Measurements from ENCODE around the gene LUC7L2. TPM values are rescaled to one million over a fixed set of nuclear protein-coding genes. Genes with fewer than 3 reads are reported as not detected.
"Not testable (repeated sequence)": the region's sequence is repeated elsewhere in the genome, so short reads cannot be mapped to it uniquely, and the experiment has no call there.

Gene LUC7L2
- total RNA-seq, 1 experiment from 2014 or later: 94.4 TPM

- Mint-ChIP-seq H3K36me3 (peaks cover under 1% of the 10 kb centered on the region; the same call in 1 of the 2 replicates), H3K27me3 (ENCODE audit: low read depth) (no peaks in the 10 kb centered on the region), H3K27ac (no peak overlapping the region), H3K4me3 (no peak overlapping the region), H3K4me1 (peaks cover 8% of the 10 kb centered on the region), H3K9me3 (no peaks in the 10 kb centered on the region)
- POLR2A ChIA-PET: no interaction called here
- no peak for TF ChIP-seq PRRX2 (CRISPR knock-in tag; IDR thresholded peaks at IDR 0.05)
- no peak for TF ChIP-seq CDX4 (CRISPR knock-in tag; IDR thresholded peaks at IDR 0.05; ENCODE audit: borderline replicate concordance)
- no peak for TF ChIP-seq ZNF317 (CRISPR knock-in tag; IDR thresholded peaks at IDR 0.05; ENCODE audit: borderline replicate concordance, low read depth)
- TF ChIP-seq JAZF1 (CRISPR knock-in tag; IDR thresholded peaks at IDR 0.05): no peak
- no peak for TF ChIP-seq ZSCAN18 (CRISPR knock-in tag; IDR thresholded peaks at IDR 0.05)
- no peak for TF ChIP-seq GTF2I (CRISPR knock-in tag; conservative IDR thresholded peaks at IDR 0.05)
- TF ChIP-seq ZNF396 (CRISPR knock-in tag; IDR thresholded peaks at IDR 0.05; ENCODE audit: borderline replicate concordance): no peak
- ATAC-seq: no peak
- no peak for DNase-seq (ENCODE audit: low spot score)
- CTCF ChIA-PET: interaction anchor here (0.9 to 7.1 kb wide), 3 partner anchors 7 to 191 kb away, joined by 3 to 43 read pairs (median 3); no protein-coding TSS in a partner anchor
Observed at GRCh38 chr7:139427788-139428187, 68.1 kb downstream of the LUC7L2 start.

- POLR2A ChIA-PET; CTCF ChIA-PET; H3K9me3 Mint-ChIP-seq; H3K27ac Mint-ChIP-seq; H3K4me3 Mint-ChIP-seq; ATAC-seq; DNase-seq (ENCODE audit: low spot score); H3K36me3 Mint-ChIP-seq; H3K27me3 Mint-ChIP-seq (ENCODE audit: low read depth): not testable (repeated sequence)
- H3K4me1 Mint-ChIP-seq: peaks cover 13% of the 10 kb centered on the region
Observed at GRCh38 chr7:139429735-139430134, 70.0 kb downstream of the LUC7L2 start.

- H3K27me3 Mint-ChIP-seq (ENCODE audit: low read depth): no peaks in the 10 kb centered on the region
- no peak overlapping the region for H3K4me3 Mint-ChIP-seq
- H3K36me3 Mint-ChIP-seq: no peaks in the 10 kb centered on the region
- DNase-seq (ENCODE audit: low spot score): no peak
- peaks cover 13% of the 10 kb centered on the region for H3K4me1 Mint-ChIP-seq
- no peak for ATAC-seq
- H3K9me3 Mint-ChIP-seq: no peaks in the 10 kb centered on the region
- POLR2A ChIA-PET: no interaction called here
- CTCF ChIA-PET: interaction anchor here (0.9 to 1.0 kb wide), 2 partner anchors 23 to 188 kb away, joined by 3 read pairs; no protein-coding TSS in a partner anchor
- TF ChIP-seq ESRRA (CRISPR knock-in tag; IDR thresholded peaks at IDR 0.05; ENCODE audit: borderline replicate concordance) (no peak), HMGXB4 (CRISPR knock-in tag; IDR thresholded peaks at IDR 0.05) (no peak), ZNF396 (CRISPR knock-in tag; IDR thresholded peaks at IDR 0.05; ENCODE audit: borderline replicate concordance) (no peak), NFE2L1 (CRISPR knock-in tag; IDR thresholded peaks at IDR 0.05) (no peak), GRHL2 (CRISPR knock-in tag; IDR thresholded peaks at IDR 0.05; ENCODE audit: insufficient replicate concordance, severe bottlenecking) (no peak), SP1 (CRISPR knock-in tag; conservative IDR thresholded peaks at IDR 0.05) (no peak), E2F5 (CRISPR knock-in tag; IDR thresholded peaks at IDR 0.05) (no peak), E2F4 (CRISPR knock-in tag; IDR thresholded peaks at IDR 0.05; ENCODE audit: borderline replicate concordance, low read depth) (no peak), GTF2I (CRISPR knock-in tag; conservative IDR thresholded peaks at IDR 0.05) (no peak), ZNF263 (CRISPR knock-in tag; IDR thresholded peaks at IDR 0.05; ENCODE audit: low read depth) (no peak), NFYB (CRISPR knock-in tag; conservative IDR thresholded peaks at IDR 0.05; ENCODE audit: low read depth) (no peak)
- H3K27ac Mint-ChIP-seq: 0 out of 2 replicates have a peak overlapping the region, but pooled peaks have one; percentile 33
Observed at GRCh38 chr7:139430443-139430842, 70.7 kb downstream of the LUC7L2 start.
